ENCODE data around the gene GNPDA1. TPM values are rescaled to one million over a fixed set of nuclear protein-coding genes. Genes with fewer than 3 reads are reported as not detected.

The GNPDA1 gene
- total and polyA plus RNA-seq, 8 donors: 4.1 to 15.5 (median 8.4) TPM

- no peaks in the 10 kb centered on the region for H3K9me3 ChIP-seq
- TF ChIP-seq CTCF (IDR thresholded peaks at IDR 0.05): no peak
- 75 to 83% methylated on average over 2 of the region's 2 CpGs for WGBS, 2 donors
- H3K27me3 ChIP-seq: no peaks in the 10 kb centered on the region
- ATAC-seq (peak in 1 of 4 donors; percentile 36), DNase-seq (no peak), FAIRE-seq (no peak)
- intact Hi-C loops (cut with DNase I): loop anchor here in 1 of 3 donors (10.0 kb wide), 1 partner anchor 67 kb away; no protein-coding TSS in a partner anchor
- H3K4me3 ChIP-seq: no peak overlapping the region
- H3K4me1 ChIP-seq: no peaks in the 10 kb centered on the region
- H3K36me3 ChIP-seq: no peaks in the 10 kb centered on the region
- no peak overlapping the region for H3K27ac ChIP-seq
These were observed 60.8 kb downstream of the GNPDA1 start for GRCh38 chr5:141952020-141952419.

- Histone ChIP-seq H3K27me3 (no peaks in the 10 kb centered on the region), H3K27ac (no peak overlapping the region), H3K4me3 (no peak overlapping the region), H3K9me3 (no peaks in the 10 kb centered on the region), H3K36me3 (no peaks in the 10 kb centered on the region), H3K4me1 (no peaks in the 10 kb centered on the region)
- DNase-seq: no peak
- peak in 3 of 4 donors; percentile 17 to 41 (median 40) for ATAC-seq
- WGBS, 2 donors: 53 to 55% methylated on average over 9 of the region's 9 CpGs
- TF ChIP-seq CTCF (IDR thresholded peaks at IDR 0.05): no peak
- no peak for FAIRE-seq
- intact Hi-C loops (cut with DNase I): loop anchor here in 1 of 3 donors (10.0 kb wide), 1 partner anchor 67 kb away; no protein-coding TSS in a partner anchor
These were observed 61.5 kb downstream of the GNPDA1 start for GRCh38 chr5:141951332-141951781.

Other genes with a start within 250 kb of the GNPDA1 start
- 10 to 100 TPM; 12.0 to 30.7 (median 16.2) TPM for gene PCDH1, start 134.6 kb downstream of the GNPDA1 start, total RNA-seq
- 10 to 100 TPM in 1 of 2 donors, 1 to 10 TPM in 1; 6.8 to 10.1 TPM for gene PCDH1, start 134.6 kb downstream of the GNPDA1 start, polyA plus RNA-seq
- gene DELE1, start 89.2 kb downstream of the GNPDA1 start, total RNA-seq: 10 to 100 TPM; 27.7 to 36.0 (median 33.1) TPM
- 10 to 100 TPM; 38.2 to 45.6 TPM for gene DELE1, start 89.2 kb downstream of the GNPDA1 start, polyA plus RNA-seq
- 1 to 10 TPM in 3 of 6 donors, under 1 TPM in 3; 0.32 to 1.7 (median 0.93) TPM for gene PCDH12, start 54.8 kb downstream of the GNPDA1 start, total RNA-seq
- 1 to 10 TPM in 1 of 2 donors, under 1 TPM in 1; 0.65 to 1.6 TPM for gene PCDH12, start 54.8 kb downstream of the GNPDA1 start, polyA plus RNA-seq
- 10 to 100 TPM; 15.4 to 30.4 (median 21.6) TPM for gene RNF14, start 43.9 kb downstream of the GNPDA1 start, total RNA-seq
- gene RNF14, start 43.9 kb downstream of the GNPDA1 start, polyA plus RNA-seq: 10 to 100 TPM in 1 of 2 donors, 1 to 10 TPM in 1; 7.8 to 18.4 TPM
- gene NDFIP1, start 95.8 kb upstream of the GNPDA1 start, total RNA-seq: 10 to 100 TPM; 28.6 to 41.3 (median 33.7) TPM
- 10 to 100 TPM; 15.7 to 50.1 TPM for gene NDFIP1, start 95.8 kb upstream of the GNPDA1 start, polyA plus RNA-seq

All from pancreas (tissue), 10 donors.